K562 (cell line): ENCODE measurements around the gene TRIAP1. TPM values are rescaled to one million over a fixed set of nuclear protein-coding genes. Genes with fewer than 3 reads are reported as not detected.

Source experiments
- CREM ChIP-seq: IDR thresholded peaks from 2 replicates; pipeline ENCODE4 v1.6.1; 2014; ENCODE audit warnings: antibody characterized with exemption, low read depth
- ELK3 ChIP-seq: fragments of 450-650 bp; formaldehyde crosslinking; IDR thresholded peaks from 2 replicates; pipeline ENCODE4 v1.4.0; 2020; ENCODE audit warnings: mild to moderate bottlenecking
- KDM1A ChIP-seq, 2 experiments: fragments of 450-650 bp; IDR thresholded peaks; 2 replicates each; pipeline ENCODE4 v1.6.1; 2016; ENCODE audit warnings: mild to moderate bottlenecking in 2 of 2
- KDM2B ChIP-seq: fragments of 250-450 bp; sonication (Bioruptor Pico); IDR thresholded peaks from 2 replicates; pipeline ENCODE4 v1.8.0; 2021; ENCODE audit warnings: mild to moderate bottlenecking, moderate library complexity
- POLR2H ChIP-seq: IDR thresholded peaks from 2 replicates; pipeline ENCODE4 v1.6.1; 2016; ENCODE audit warnings: missing genetic modification characterization, low read depth, mild to moderate bottlenecking, control low read depth, missing compliant biosample characterization, moderate library complexity
- RFX5 ChIP-seq: IDR thresholded peaks from 2 replicates; pipeline ENCODE4 v1.6.1; 2011; ENCODE audit warnings: low read depth, mild to moderate bottlenecking, improper control_type of control experiment, low read length
- SMAD2 ChIP-seq: fragments of 150-350 bp; IDR thresholded peaks from 2 replicates; pipeline ENCODE4 v1.6.1; 2014; ENCODE audit warnings: low read depth, mild to moderate bottlenecking, low read length
- ZNF263 ChIP-seq: sonication (generic); formaldehyde crosslinking; IDR thresholded peaks from 2 replicates; pipeline ENCODE4 v1.8.0; 2022; ENCODE audit warnings: mild to moderate bottlenecking, missing genetic modification reagents, borderline replicate concordance
- ZNF511 ChIP-seq: sonication (generic); formaldehyde crosslinking; IDR thresholded peaks from 2 replicates; pipeline ENCODE4 v1.8.0; 2022; ENCODE audit warnings: mild to moderate bottlenecking, missing genetic modification reagents
- polyA plus RNA-seq, 8 experiments: library from polyadenylated mRNA; depleted of rRNA in 4 of 8; stranded (reverse) in 5 of 8; unstranded in 3 of 8; fragments of >200 nt; fragmentation: Nextera tagmentation in 2 of 8; fragmentation: Illumina TruSeq in 1 of 8; extraction: Ambion mirVana in 2 of 8; extraction: Trizol in 1 of 8; gene quantifications; 2 replicates each; pipeline versions ENCODE4 v1.2.1 to v1.2.3, GENCODE V29; 2011 to 2014; ENCODE audit warnings: inconsistent platforms in 1 of 8, missing spikeins in 1 of 8
- total RNA-seq, 7 experiments: library from RNA; depleted of rRNA in 6 of 7; stranded (reverse); fragments of >200 nt in 6 of 7; fragmentation: Illumina TruSeq in 2 of 7; extraction: Trizol in 2 of 7; gene quantifications; 2 replicates each; pipeline versions ENCODE4 v1.2.1 to v1.2.3, GENCODE V29; 2011 to 2021; ENCODE audit warnings: low replicate concordance in 1 of 7

TRIAP1 gene
- total and polyA plus RNA-seq, 9 of the 15 experiments (the other 6 are each of a cell fraction or from before 2014, with no cell fraction given), result 37.3 to 354 (median 65.4) TPM

- no peak for TF ChIP-seq ELK3 (CRISPR knock-in tag)
- no peak for TF ChIP-seq SMAD2
- peak; percentile 38 for TF ChIP-seq CREM
- peak; percentile 48; the same call in 1 of the 2 replicates for TF ChIP-seq ZNF263
- no peak for TF ChIP-seq RFX5
- no peak for TF ChIP-seq KDM2B (CRISPR knock-in tag)
- TF ChIP-seq ZNF511 (CRISPR knock-in tag), result no peak
- TF ChIP-seq POLR2H, result peak; percentile 73
- no peak for TF ChIP-seq KDM1A (IDR thresholded peaks at IDR 0.05)
Measured at GRCh38 chr12:120437735-120438494, 8.3 kb downstream of the TRIAP1 start, which contains the start of gene COX6A1 (continued).
